ENCODE measurements around the gene PARP2. TPM values are rescaled to one million over a fixed set of nuclear protein-coding genes. Genes with fewer than 3 reads are reported as not detected.

PARP2 gene
- total and polyA plus RNA-seq, 9 of the 15 experiments (the other 6 are each of a cell fraction or from before 2014, with no cell fraction given), result 19.7 to 50.5 (median 29.9) TPM

- Histone ChIP-seq H2AFZ (ENCODE audit: low read depth, low read length) (no peak overlapping the region), H3K9ac (ENCODE audit: insufficient read depth in 1 of 2, low read depth in 2 of 2, low read length in 2 of 2) (no peak overlapping the region; a peak in 1 of 4 replicates), H3K27ac (ENCODE audit: extremely low read depth, low read depth, low read length) (no peak overlapping the region), H3K9me1 (ENCODE audit: control insufficient read depth, insufficient read depth, low read length) (no peaks in the 10 kb centered on the region), H3K4me3 (no peak overlapping the region), H3K36me3 (ENCODE audit: control insufficient read depth, insufficient read depth, low read length) (peaks cover 43% of the 10 kb centered on the region; the same call in 1 of the 3 replicates), H4K20me1 (replicated peaks; ENCODE audit: control insufficient read depth, insufficient read depth, low read length) (no peaks in the 10 kb centered on the region), H3K4me1 (replicated peaks in 1 of 2; ENCODE audit: control insufficient read depth in 2 of 2, insufficient read depth in 2 of 2, low read length in 2 of 2) (no peaks in the 10 kb centered on the region), H3K27me3 (ENCODE audit: control insufficient read depth in 2 of 2, insufficient read depth in 2 of 2, low read length in 2 of 2) (no peaks in the 10 kb centered on the region), H3K79me2 (ENCODE audit: control insufficient read depth, insufficient read depth, low read length) (no peaks in the 10 kb centered on the region), H3K4me2 (ENCODE audit: insufficient read depth, low read length) (no peak overlapping the region), H3K9me3 (replicated peaks; ENCODE audit: control insufficient read depth, insufficient read depth, low read depth, low read length) (no peaks in the 10 kb centered on the region)
- ATAC-seq (no peak), FAIRE-seq (no peak), DNase-seq (ENCODE audit: extremely low read depth in 1 of 4, low spot score in 3 of 4) (no peak)
- ChIA-PET POLR2A (interaction anchor here (0.6 kb wide), 1 partner anchor 31 kb away, joined by 3 read pairs; the partner anchor contains the start of gene TEP1), CTCF (ENCODE audit: low intra/inter-chr PET ratio) (no interaction called here)
- intact Hi-C loops (cut with micrococcal nuclease) (no loop called here), in situ Hi-C loops (cut with MboI) (no loop called here)
- TF ChIP-seq SPI1 (IDR thresholded peaks at IDR 0.05; ENCODE audit: borderline replicate concordance, low read depth, low read length) (no peak), SMARCE1 (IDR thresholded peaks at IDR 0.05) (no peak), KLF1 (tag; IDR thresholded peaks at IDR 0.05) (no peak), KLF13 (tag; IDR thresholded peaks at IDR 0.05; ENCODE audit: borderline replicate concordance, low read depth) (no peak), ZKSCAN1 (IDR thresholded peaks at IDR 0.05; ENCODE audit: low read depth, low read length) (no peak), MCM5 (IDR thresholded peaks at IDR 0.05; ENCODE audit: low read depth) (no peak), E2F8 (IDR thresholded peaks at IDR 0.05; ENCODE audit: low read depth, partially characterized antibody) (no peak), ZNF232 (CRISPR knock-in tag; IDR thresholded peaks at IDR 0.05) (no peak), ZZZ3 (IDR thresholded peaks at IDR 0.05) (no peak), RBM39 (optimal IDR thresholded peaks at IDR 0.05; ENCODE audit: low read depth, low read length) (no peak), TFAM (CRISPR knock-in tag; conservative IDR thresholded peaks at IDR 0.05) (no peak), POLR2H (tag; IDR thresholded peaks at IDR 0.05; ENCODE audit: low read depth) (no peak)
- BruUV-seq (replicated peaks), result no TSS peak
- WGBS (ENCODE audit: insufficient coverage, low coverage, missing lambda C conversion rate), result 84% methylated on average over 7 of the region's 12 CpGs
Observed at GRCh38 chr14:20382526-20382925, 39.1 kb downstream of the PARP2 start.

Measured in K562 (cell line).